WTC11 (cell line): ENCODE measurements around the gene ITPKA. TPM values are rescaled to one million over a fixed set of nuclear protein-coding genes. Genes with fewer than 3 reads are reported as not detected.

Experiments used
- ATAC-seq: fragments of 200-7000 bp; cut with Tn5 transposase; 2 replicates; pipeline ENCODE4 v1.10.0; 2021; ENCODE audit warnings: mild to moderate bottlenecking, moderate library complexity
- CTCF ChIA-PET: fragments of 300-600 bp; sonication (Branson Sonifier 250); formaldehyde crosslinking; loops from one replicate; lab custom pipeline; 2021; ENCODE audit warnings: antibody characterized with exemption; lab: Charles Lee
- POLR2A ChIA-PET: fragments of 350-600 bp; sonication (Branson Sonifier 250); formaldehyde crosslinking; loops from one replicate; lab custom pipeline; 2021; ENCODE audit warnings: antibody characterized with exemption; lab: Charles Lee
- DNase-seq: peaks from one replicate; pipeline ENCODE4 v3.0.0; 2021; ENCODE audit warnings: low spot score
- H3K27ac Mint-ChIP-seq: 2 replicates; pipeline ENCODE4 v1.8.0; 2021; ENCODE audit warnings: mixed read lengths
- H3K27me3 Mint-ChIP-seq: 2 replicates; pipeline ENCODE4 v1.8.0; 2021; ENCODE audit warnings: low read depth, mild to moderate bottlenecking, moderate library complexity, mixed read lengths
- H3K36me3 Mint-ChIP-seq: 2 replicates; pipeline ENCODE4 v1.8.0; 2021; ENCODE audit warnings: mixed read lengths
- H3K4me1 Mint-ChIP-seq: 2 replicates; pipeline ENCODE4 v1.8.0; 2022; ENCODE audit warnings: mixed read lengths
- H3K4me3 Mint-ChIP-seq: 2 replicates; pipeline ENCODE4 v1.8.0; 2021; ENCODE audit warnings: mild to moderate bottlenecking, moderate library complexity, mixed read lengths
- H3K9me3 Mint-ChIP-seq: 2 replicates; pipeline ENCODE4 v1.8.0; 2021; ENCODE audit warnings: mixed read lengths
- E2F1 ChIP-seq: sonication (generic); formaldehyde crosslinking; IDR thresholded peaks from 2 replicates; pipeline ENCODE4 v1.8.0; 2022; ENCODE audit warnings: mild to moderate bottlenecking, missing genetic modification reagents
- E2F5 ChIP-seq: sonication (generic); formaldehyde crosslinking; IDR thresholded peaks from 2 replicates; pipeline ENCODE4 v1.8.1; 2022; ENCODE audit warnings: mild to moderate bottlenecking, moderate library complexity, missing genetic modification reagents
- ERG ChIP-seq: fragments of 250-450 bp; sonication (Bioruptor Pico); IDR thresholded peaks from 2 replicates; pipeline ENCODE4 v1.8.0; 2021; ENCODE audit warnings: mild to moderate bottlenecking
- ESRRA ChIP-seq: sonication (generic); formaldehyde crosslinking; IDR thresholded peaks from 2 replicates; pipeline ENCODE4 v1.8.1; 2022; ENCODE audit warnings: mild to moderate bottlenecking, missing genetic modification reagents, borderline replicate concordance
- IRF2 ChIP-seq: sonication (generic); formaldehyde crosslinking; IDR thresholded peaks from 2 replicates; pipeline ENCODE4 v1.8.0; 2022; ENCODE audit warnings: low read depth, missing genetic modification reagents, borderline replicate concordance
- MYBL2 ChIP-seq: sonication (generic); formaldehyde crosslinking; IDR thresholded peaks from 2 replicates; pipeline ENCODE4 v1.8.1; 2023; ENCODE audit warnings: mild to moderate bottlenecking, moderate library complexity, missing genetic modification reagents
- NFATC4 ChIP-seq: fragments of 250-450 bp; sonication (Bioruptor Pico); IDR thresholded peaks from 2 replicates; pipeline ENCODE4 v1.9.0; 2021; ENCODE audit warnings: mild to moderate bottlenecking
- NR2C2 ChIP-seq: sonication (generic); formaldehyde crosslinking; IDR thresholded peaks from 2 replicates; pipeline ENCODE4 v1.8.0; 2022; ENCODE audit warnings: mild to moderate bottlenecking, missing genetic modification reagents
- OVOL2 ChIP-seq: fragments of 250-450 bp; sonication (Bioruptor Pico); IDR thresholded peaks from 2 replicates; pipeline ENCODE4 v1.9.0; 2021; ENCODE audit warnings: mild to moderate bottlenecking, borderline replicate concordance
- PRDM15 ChIP-seq: sonication (generic); formaldehyde crosslinking; IDR thresholded peaks from 2 replicates; pipeline ENCODE4 v1.8.0; 2022; ENCODE audit warnings: missing genetic modification reagents
- SMAD4 ChIP-seq: sonication (generic); formaldehyde crosslinking; IDR thresholded peaks from 2 replicates; pipeline ENCODE4 v1.8.0; 2022; ENCODE audit warnings: mild to moderate bottlenecking, missing genetic modification reagents
- SP1 ChIP-seq: sonication (generic); formaldehyde crosslinking; conservative IDR thresholded peaks from 2 replicates; pipeline ENCODE4 v1.8.1; 2022; ENCODE audit warnings: missing genetic modification reagents
- ZNF263 ChIP-seq: sonication (generic); formaldehyde crosslinking; IDR thresholded peaks from 2 replicates; pipeline ENCODE4 v1.8.1; 2022; ENCODE audit warnings: low read depth, mild to moderate bottlenecking, moderate library complexity, missing genetic modification reagents
- ZNF416 ChIP-seq: fragments of 250-450 bp; sonication (Bioruptor Pico); IDR thresholded peaks from 2 replicates; pipeline ENCODE4 v1.9.0; 2021; ENCODE audit warnings: mild to moderate bottlenecking, inconsistent platforms
- ZNF512 ChIP-seq: sonication (generic); formaldehyde crosslinking; IDR thresholded peaks from 2 replicates; pipeline ENCODE4 v1.8.1; 2022; ENCODE audit warnings: missing genetic modification reagents, borderline replicate concordance
- total RNA-seq: library from RNA; stranded (reverse); gene quantifications from 3 replicates; pipeline ENCODE4 v1.2.3, GENCODE V29; 2021

Gene ITPKA
- total RNA-seq, 1 experiment from 2014 or later: 1.2 TPM

- peaks cover 34% of the 10 kb centered on the region for H3K36me3 Mint-ChIP-seq
- POLR2A ChIA-PET: no interaction called here
- no peak for ATAC-seq
Measured at GRCh38 chr15:41520636-41521035, 27.0 kb downstream of the ITPKA start.

More at GRCh38 chr15:41520636-41521035, 27.0 kb downstream of the ITPKA start:
- TF ChIP-seq E2F1 (CRISPR knock-in tag) (no peak), IRF2 (CRISPR knock-in tag) (no peak), ZNF263 (CRISPR knock-in tag) (no peak), ERG (CRISPR knock-in tag) (no peak), ZNF512 (CRISPR knock-in tag) (no peak), NFATC4 (CRISPR knock-in tag) (no peak), ESRRA (CRISPR knock-in tag) (no peak), E2F5 (no peak), MYBL2 (CRISPR knock-in tag) (no peak), NR2C2 (CRISPR knock-in tag) (no peak), OVOL2 (CRISPR knock-in tag) (no peak), PRDM15 (CRISPR knock-in tag) (no peak), SP1 (CRISPR knock-in tag) (no peak), ZNF416 (no peak), SMAD4 (CRISPR knock-in tag) (no peak)
- CTCF ChIA-PET: interaction anchor here (0.6 to 1.4 kb wide), 2 partner anchors 41 to 55 kb away, joined by 3 to 5 read pairs; no protein-coding TSS in a partner anchor
- no peak overlapping the region for H3K4me3 Mint-ChIP-seq
- no peak for DNase-seq
- no peaks in the 10 kb centered on the region for H3K27me3 Mint-ChIP-seq
- no peaks in the 10 kb centered on the region for H3K4me1 Mint-ChIP-seq
- H3K27ac Mint-ChIP-seq: no peak overlapping the region; the same call in 1 of the 2 replicates
- no peaks in the 10 kb centered on the region for H3K9me3 Mint-ChIP-seq
